ENCODE results near the gene NOC2L. TPM values are rescaled to one million over a fixed set of nuclear protein-coding genes. Genes with fewer than 3 reads are reported as not detected.
"Not testable (repeated sequence)": the region's sequence is repeated elsewhere in the genome, so short reads cannot be mapped to it uniquely, and the experiment has no call there.

Gene NOC2L
- total and polyA plus RNA-seq, 2 donors (not counting 3 experiments of a cell fraction or from before 2014, with no cell fraction given): 55.3 to 87.9 TPM

DNA sequence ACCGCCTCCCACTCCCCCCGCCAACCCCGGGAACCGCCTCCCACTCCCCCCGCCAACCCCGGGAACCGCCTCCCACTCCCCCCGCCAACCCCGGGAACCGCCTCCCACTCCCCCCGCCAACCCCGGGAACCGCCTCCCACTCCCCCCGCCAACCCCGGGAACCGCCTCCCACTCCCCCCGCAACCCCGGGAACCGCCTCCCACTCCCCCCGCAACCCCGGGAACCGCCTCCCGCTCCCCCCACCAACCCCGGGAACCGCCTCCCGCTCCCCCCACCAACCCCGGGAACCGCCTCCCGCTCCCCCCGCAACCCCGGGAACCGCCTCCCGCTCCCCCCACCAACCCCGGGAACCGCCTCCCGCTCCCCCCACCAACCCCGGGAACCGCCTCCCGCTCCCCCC lies 17.7 kb upstream of the NOC2L start:
- H3K79me2 ChIP-seq (ENCODE audit: control insufficient read depth, insufficient read depth, low read length); H3K9ac ChIP-seq (replicated peaks; ENCODE audit: extremely low read depth, insufficient read depth, low read length); H3K4me2 ChIP-seq (ENCODE audit: insufficient read depth, low read length); H3K4me1 ChIP-seq (ENCODE audit: control insufficient read depth, extremely low read depth, insufficient read depth, low read length); H3K4me3 ChIP-seq (replicated peaks in 1 of 3; ENCODE audit: insufficient read depth in 1 of 3, low read depth in 1 of 3, low read length in 3 of 3); H3K9me1 ChIP-seq (replicated peaks; ENCODE audit: control insufficient read depth, extremely low read depth, insufficient read depth, low read length); H3K27me3 ChIP-seq (ENCODE audit: control insufficient read depth in 2 of 2, insufficient read depth in 2 of 2, low read length in 2 of 2); DNase-seq (ENCODE audit: low read depth, low spot score); H3K36me3 ChIP-seq (ENCODE audit: control insufficient read depth in 2 of 2, extremely low read depth in 1 of 2, insufficient read depth in 2 of 2, low read length in 2 of 2); H3K27ac ChIP-seq (ENCODE audit: insufficient read depth, low read depth, low read length); FAIRE-seq; H2AFZ ChIP-seq (ENCODE audit: low read depth, low read length); dilution Hi-C loops (cut with MboI; ENCODE audit: extremely low pct_ligation_motif_present, low sequenced_read_pairs); BruUV-seq (replicated peaks); H4K20me1 ChIP-seq (replicated peaks; ENCODE audit: control insufficient read depth, extremely low read depth, insufficient read depth, low read length); POLR2A ChIA-PET; H3K9me3 ChIP-seq (replicated peaks; ENCODE audit: control insufficient read depth, insufficient read depth, low read length): not testable (repeated sequence)
- CTCF ChIA-PET: interaction anchor here (1.0 to 1.5 kb wide), 3 partner anchors 10 to 315 kb away, joined by 4 to 5 read pairs (median 4); partner anchors contain the start of gene PLEKHN1
- intact Hi-C loops (cut with micrococcal nuclease): loop anchor here (1.0 kb wide), 1 partner anchor 72 kb away; no protein-coding TSS in a partner anchor

DNA sequence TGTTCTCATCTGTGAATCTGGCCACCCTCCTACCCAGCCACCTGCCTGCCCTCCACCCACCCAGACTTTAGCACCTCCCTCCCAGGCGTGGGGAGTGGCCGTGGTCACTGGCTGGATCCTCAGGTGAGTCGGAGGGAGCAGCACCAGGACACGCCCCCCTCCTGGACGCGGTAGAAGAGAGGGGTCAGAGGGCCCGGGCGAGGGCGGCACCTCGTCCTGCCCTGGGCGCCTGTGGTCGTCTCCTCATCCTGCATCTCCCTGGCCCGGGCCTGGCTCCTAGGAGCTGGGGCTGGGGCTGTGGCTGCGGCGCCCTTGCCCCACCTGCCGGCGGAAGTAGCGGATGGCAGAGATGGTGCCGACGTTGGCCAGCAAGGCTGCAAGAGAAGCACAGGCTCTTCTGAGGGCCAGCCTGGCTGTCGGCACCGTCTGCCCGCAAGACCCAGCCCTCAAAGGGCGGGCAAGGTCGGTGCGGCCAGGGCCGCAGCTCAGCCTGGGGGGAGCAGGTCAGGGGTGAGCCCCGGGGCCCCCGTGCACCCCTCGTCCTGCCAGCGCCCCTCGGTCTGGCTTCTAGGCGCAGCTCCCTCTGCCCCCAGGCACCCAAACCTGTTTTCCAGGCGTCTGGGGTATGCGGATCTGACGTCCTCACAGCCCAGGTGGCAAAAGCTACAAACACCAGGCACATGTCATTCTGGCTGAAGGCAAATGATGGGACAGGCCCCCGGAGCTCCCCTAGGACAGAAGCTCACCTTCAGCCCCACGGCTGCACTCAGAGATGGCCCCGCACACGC lies 17.0 kb upstream of the NOC2L start:
- FAIRE-seq (no peak), DNase-seq (ENCODE audit: low read depth, low spot score) (no peak)
- dilution Hi-C loops (cut with MboI; ENCODE audit: extremely low pct_ligation_motif_present, low sequenced_read_pairs) (no loop called here), intact Hi-C loops (cut with micrococcal nuclease) (loop anchor here (1.0 kb wide), 1 partner anchor 72 kb away; no protein-coding TSS in a partner anchor)
- no peaks in the 10 kb centered on the region for H3K79me2 ChIP-seq (ENCODE audit: control insufficient read depth, insufficient read depth, low read length)
- H3K27ac ChIP-seq (ENCODE audit: insufficient read depth, low read depth, low read length): no peak overlapping the region
- no peaks in the 10 kb centered on the region for H3K27me3 ChIP-seq (ENCODE audit: control insufficient read depth in 2 of 2, insufficient read depth in 2 of 2, low read length in 2 of 2)
- no peak overlapping the region for H2AFZ ChIP-seq (ENCODE audit: low read depth, low read length)
- no peak overlapping the region for H3K4me3 ChIP-seq (replicated peaks in 1 of 3; ENCODE audit: insufficient read depth in 1 of 3, low read depth in 1 of 3, low read length in 3 of 3)
- BruUV-seq (replicated peaks): no TSS peak
- no peak overlapping the region for H3K9ac ChIP-seq (replicated peaks; ENCODE audit: extremely low read depth, insufficient read depth, low read length)
- TF ChIP-seq MYC (IDR thresholded peaks at IDR 0.05; ENCODE audit: low read depth, low read length): no peak
- TF ChIP-seq, protein P1, sequence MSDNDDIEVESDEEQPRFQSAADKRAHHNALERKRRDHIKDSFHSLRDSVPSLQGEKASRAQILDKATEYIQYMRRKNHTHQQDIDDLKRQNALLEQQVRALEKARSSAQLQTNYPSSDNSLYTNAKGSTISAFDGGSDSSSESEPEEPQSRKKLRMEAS (IDR thresholded peaks at IDR 0.05; ENCODE audit: insufficient read depth, insufficient read length): no peak
- TF ChIP-seq, protein P2, sequence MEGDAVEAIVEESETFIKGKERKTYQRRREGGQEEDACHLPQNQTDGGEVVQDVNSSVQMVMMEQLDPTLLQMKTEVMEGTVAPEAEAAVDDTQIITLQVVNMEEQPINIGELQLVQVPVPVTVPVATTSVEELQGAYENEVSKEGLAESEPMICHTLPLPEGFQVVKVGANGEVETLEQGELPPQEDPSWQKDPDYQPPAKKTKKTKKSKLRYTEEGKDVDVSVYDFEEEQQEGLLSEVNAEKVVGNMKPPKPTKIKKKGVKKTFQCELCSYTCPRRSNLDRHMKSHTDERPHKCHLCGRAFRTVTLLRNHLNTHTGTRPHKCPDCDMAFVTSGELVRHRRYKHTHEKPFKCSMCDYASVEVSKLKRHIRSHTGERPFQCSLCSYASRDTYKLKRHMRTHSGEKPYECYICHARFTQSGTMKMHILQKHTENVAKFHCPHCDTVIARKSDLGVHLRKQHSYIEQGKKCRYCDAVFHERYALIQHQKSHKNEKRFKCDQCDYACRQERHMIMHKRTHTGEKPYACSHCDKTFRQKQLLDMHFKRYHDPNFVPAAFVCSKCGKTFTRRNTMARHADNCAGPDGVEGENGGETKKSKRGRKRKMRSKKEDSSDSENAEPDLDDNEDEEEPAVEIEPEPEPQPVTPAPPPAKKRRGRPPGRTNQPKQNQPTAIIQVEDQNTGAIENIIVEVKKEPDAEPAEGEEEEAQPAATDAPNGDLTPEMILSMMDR (IDR thresholded peaks at IDR 0.05; ENCODE audit: extremely low read depth in 1 of 2, insufficient read depth in 1 of 2, low read depth in 1 of 2, low read length in 2 of 2): peak; percentile 17 to 54
- CTCF ChIA-PET: interaction anchor here (0.7 to 1.5 kb wide), 6 partner anchors 9 to 316 kb away, joined by 3 to 5 read pairs (median 4); partner anchors contain the start of gene PLEKHN1
- no peak overlapping the region for H3K4me2 ChIP-seq (ENCODE audit: insufficient read depth, low read length)
- H3K4me1 ChIP-seq (ENCODE audit: control insufficient read depth, extremely low read depth, insufficient read depth, low read length): no peaks in the 10 kb centered on the region
- no peaks in the 10 kb centered on the region for H4K20me1 ChIP-seq (replicated peaks; ENCODE audit: control insufficient read depth, extremely low read depth, insufficient read depth, low read length)
- no peaks in the 10 kb centered on the region for H3K36me3 ChIP-seq (ENCODE audit: control insufficient read depth in 2 of 2, extremely low read depth in 1 of 2, insufficient read depth in 2 of 2, low read length in 2 of 2)
- H3K9me3 ChIP-seq (replicated peaks; ENCODE audit: control insufficient read depth, insufficient read depth, low read length): no peaks in the 10 kb centered on the region
- H3K9me1 ChIP-seq (replicated peaks; ENCODE audit: control insufficient read depth, extremely low read depth, insufficient read depth, low read length): no peaks in the 10 kb centered on the region
- POLR2A ChIA-PET: no interaction called here

Data from endothelial cell of umbilical vein (primary cell).